Measurements from ENCODE around the gene MTHFSD. TPM values are rescaled to one million over a fixed set of nuclear protein-coding genes. Genes with fewer than 3 reads are reported as not detected.

Gene MTHFSD
- polyA plus RNA-seq, 1 donor from 2014 or later, result 25.0 TPM

DNA sequence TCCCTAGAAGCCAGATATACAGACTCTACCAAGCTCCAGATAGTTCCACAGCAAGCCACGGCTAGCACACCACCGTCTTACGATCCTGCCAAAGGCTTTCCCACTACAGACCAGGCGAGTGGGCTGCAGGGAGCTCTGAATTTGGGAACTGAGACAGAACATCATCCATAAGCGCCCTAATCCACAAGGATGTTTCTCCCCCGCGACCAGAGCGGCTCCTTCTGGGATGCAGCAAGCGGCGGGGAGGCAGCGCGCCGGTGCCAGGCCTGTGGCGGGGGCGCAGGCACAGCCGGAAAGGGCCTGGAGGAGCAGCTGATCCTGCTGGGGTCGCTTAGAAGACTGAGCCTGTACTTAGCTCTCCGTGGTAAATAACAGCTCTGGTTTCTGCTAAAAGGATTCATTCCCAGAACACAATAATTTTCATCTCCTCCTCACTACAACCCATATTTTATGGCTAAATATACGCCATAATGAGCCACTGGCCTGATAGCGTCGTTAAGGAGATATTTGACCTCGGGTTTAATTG is 60.9 kb downstream of the MTHFSD start:
- Histone ChIP-seq H3K9me2 (ENCODE audit: insufficient read depth, low read length) (no peaks in the 10 kb centered on the region), H3K27ac (ENCODE audit: low read length) (no peak overlapping the region), H3F3A (ENCODE audit: insufficient read depth, low read length, poor library complexity, severe bottlenecking) (no peaks in the 10 kb centered on the region), H2AFZ (ENCODE audit: low read depth, low read length) (no peak overlapping the region), H3K4me2 (ENCODE audit: low read length) (no peak overlapping the region), H3K9me3 (ENCODE audit: low read length) (no peaks in the 10 kb centered on the region), H3K9ac (ENCODE audit: low read length) (no peak overlapping the region), H4K20me1 (ENCODE audit: insufficient read depth) (no peaks in the 10 kb centered on the region), H3K36me3 (ENCODE audit: insufficient read depth, low read length) (no peaks in the 10 kb centered on the region), H3K27me3 (ENCODE audit: insufficient read depth, low read depth, low read length) (peaks cover 98% of the 10 kb centered on the region), H3K79me2 (replicated peaks; ENCODE audit: insufficient read depth, low read length) (no peaks in the 10 kb centered on the region), H3K4me3 (ENCODE audit: low read length) (peak overlapping the region; percentile 48)
- TF ChIP-seq SMC3 (conservative IDR thresholded peaks at IDR 0.05; ENCODE audit: poor library complexity), result no peak
- TF ChIP-seq POLR2AphosphoS5 (IDR thresholded peaks at IDR 0.05), result peak; percentile 26
- TF ChIP-seq TAF1 (IDR thresholded peaks at IDR 0.05; ENCODE audit: low read depth), result no peak
- no peak for TF ChIP-seq EZH2 (IDR thresholded peaks at IDR 0.05; ENCODE audit: borderline replicate concordance, insufficient read depth, low read length, poor library complexity, severe bottlenecking)
- TF ChIP-seq, protein P1, sequence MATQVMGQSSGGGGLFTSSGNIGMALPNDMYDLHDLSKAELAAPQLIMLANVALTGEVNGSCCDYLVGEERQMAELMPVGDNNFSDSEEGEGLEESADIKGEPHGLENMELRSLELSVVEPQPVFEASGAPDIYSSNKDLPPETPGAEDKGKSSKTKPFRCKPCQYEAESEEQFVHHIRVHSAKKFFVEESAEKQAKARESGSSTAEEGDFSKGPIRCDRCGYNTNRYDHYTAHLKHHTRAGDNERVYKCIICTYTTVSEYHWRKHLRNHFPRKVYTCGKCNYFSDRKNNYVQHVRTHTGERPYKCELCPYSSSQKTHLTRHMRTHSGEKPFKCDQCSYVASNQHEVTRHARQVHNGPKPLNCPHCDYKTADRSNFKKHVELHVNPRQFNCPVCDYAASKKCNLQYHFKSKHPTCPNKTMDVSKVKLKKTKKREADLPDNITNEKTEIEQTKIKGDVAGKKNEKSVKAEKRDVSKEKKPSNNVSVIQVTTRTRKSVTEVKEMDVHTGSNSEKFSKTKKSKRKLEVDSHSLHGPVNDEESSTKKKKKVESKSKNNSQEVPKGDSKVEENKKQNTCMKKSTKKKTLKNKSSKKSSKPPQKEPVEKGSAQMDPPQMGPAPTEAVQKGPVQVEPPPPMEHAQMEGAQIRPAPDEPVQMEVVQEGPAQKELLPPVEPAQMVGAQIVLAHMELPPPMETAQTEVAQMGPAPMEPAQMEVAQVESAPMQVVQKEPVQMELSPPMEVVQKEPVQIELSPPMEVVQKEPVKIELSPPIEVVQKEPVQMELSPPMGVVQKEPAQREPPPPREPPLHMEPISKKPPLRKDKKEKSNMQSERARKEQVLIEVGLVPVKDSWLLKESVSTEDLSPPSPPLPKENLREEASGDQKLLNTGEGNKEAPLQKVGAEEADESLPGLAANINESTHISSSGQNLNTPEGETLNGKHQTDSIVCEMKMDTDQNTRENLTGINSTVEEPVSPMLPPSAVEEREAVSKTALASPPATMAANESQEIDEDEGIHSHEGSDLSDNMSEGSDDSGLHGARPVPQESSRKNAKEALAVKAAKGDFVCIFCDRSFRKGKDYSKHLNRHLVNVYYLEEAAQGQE (IDR thresholded peaks at IDR 0.05; ENCODE audit: borderline replicate concordance), result no peak

DNA sequence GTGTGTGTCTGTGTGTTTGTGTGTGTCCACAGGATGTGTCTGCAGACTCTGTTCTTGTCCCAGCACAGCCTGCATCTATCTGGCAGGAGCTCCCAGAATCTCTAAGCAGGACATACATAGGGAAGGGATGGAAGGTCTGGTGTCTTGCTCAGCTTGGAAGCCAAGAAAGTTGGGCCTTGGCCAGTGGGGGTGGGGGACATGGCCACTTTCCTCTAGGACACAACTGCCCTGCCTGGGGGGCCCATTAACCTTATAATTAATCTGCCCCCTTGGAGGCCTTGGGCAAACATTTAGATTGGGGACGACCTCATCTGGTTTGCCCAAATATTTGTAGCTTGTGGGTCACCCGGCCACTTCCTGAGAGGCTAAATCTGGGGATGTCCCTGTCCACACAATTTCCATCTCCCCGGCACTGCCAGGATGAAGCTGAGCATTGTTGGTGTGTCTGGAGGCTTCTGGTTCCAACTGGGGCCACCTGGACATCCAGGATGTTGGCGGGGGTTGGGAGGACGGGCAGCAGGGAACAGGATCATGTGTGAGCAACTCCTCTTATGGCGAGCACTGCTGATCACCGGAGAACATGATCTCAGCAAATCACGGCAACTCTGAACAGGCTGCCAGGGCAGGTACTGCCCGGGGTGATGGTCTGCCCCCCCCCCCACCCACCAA is 61.9 kb downstream of the MTHFSD start:
- Histone ChIP-seq H2AFZ (ENCODE audit: low read depth, low read length) (no peak overlapping the region), H3K36me3 (ENCODE audit: insufficient read depth, low read length) (no peaks in the 10 kb centered on the region), H3K79me2 (replicated peaks; ENCODE audit: insufficient read depth, low read length) (no peaks in the 10 kb centered on the region), H3K9me2 (ENCODE audit: insufficient read depth, low read length) (no peaks in the 10 kb centered on the region), H3K9ac (ENCODE audit: low read length) (no peak overlapping the region), H3K9me3 (ENCODE audit: low read length) (no peaks in the 10 kb centered on the region), H3K27me3 (ENCODE audit: insufficient read depth, low read depth, low read length) (peaks cover 90% of the 10 kb centered on the region), H4K20me1 (ENCODE audit: insufficient read depth) (no peaks in the 10 kb centered on the region), H3F3A (ENCODE audit: insufficient read depth, low read length, poor library complexity, severe bottlenecking) (no peaks in the 10 kb centered on the region), H3K4me3 (ENCODE audit: low read length) (no peak overlapping the region), H3K27ac (ENCODE audit: low read length) (no peak overlapping the region), H3K4me2 (ENCODE audit: low read length) (no peak overlapping the region)
- TF ChIP-seq SMC3 (conservative IDR thresholded peaks at IDR 0.05; ENCODE audit: poor library complexity) (no peak), TAF1 (IDR thresholded peaks at IDR 0.05; ENCODE audit: low read depth) (no peak), EZH2 (IDR thresholded peaks at IDR 0.05; ENCODE audit: borderline replicate concordance, insufficient read depth, low read length, poor library complexity, severe bottlenecking) (no peak), EP300 (conservative IDR thresholded peaks at IDR 0.05; ENCODE audit: poor library complexity, severe bottlenecking) (no peak), POLR2AphosphoS5 (IDR thresholded peaks at IDR 0.05) (no peak), MXI1 (conservative IDR thresholded peaks at IDR 0.05; ENCODE audit: poor library complexity, severe bottlenecking) (no peak), RAD21 (conservative IDR thresholded peaks at IDR 0.05) (no peak)
- TF ChIP-seq, protein P1 (IDR thresholded peaks at IDR 0.05; ENCODE audit: borderline replicate concordance), result no peak
- TF ChIP-seq, protein P2, sequence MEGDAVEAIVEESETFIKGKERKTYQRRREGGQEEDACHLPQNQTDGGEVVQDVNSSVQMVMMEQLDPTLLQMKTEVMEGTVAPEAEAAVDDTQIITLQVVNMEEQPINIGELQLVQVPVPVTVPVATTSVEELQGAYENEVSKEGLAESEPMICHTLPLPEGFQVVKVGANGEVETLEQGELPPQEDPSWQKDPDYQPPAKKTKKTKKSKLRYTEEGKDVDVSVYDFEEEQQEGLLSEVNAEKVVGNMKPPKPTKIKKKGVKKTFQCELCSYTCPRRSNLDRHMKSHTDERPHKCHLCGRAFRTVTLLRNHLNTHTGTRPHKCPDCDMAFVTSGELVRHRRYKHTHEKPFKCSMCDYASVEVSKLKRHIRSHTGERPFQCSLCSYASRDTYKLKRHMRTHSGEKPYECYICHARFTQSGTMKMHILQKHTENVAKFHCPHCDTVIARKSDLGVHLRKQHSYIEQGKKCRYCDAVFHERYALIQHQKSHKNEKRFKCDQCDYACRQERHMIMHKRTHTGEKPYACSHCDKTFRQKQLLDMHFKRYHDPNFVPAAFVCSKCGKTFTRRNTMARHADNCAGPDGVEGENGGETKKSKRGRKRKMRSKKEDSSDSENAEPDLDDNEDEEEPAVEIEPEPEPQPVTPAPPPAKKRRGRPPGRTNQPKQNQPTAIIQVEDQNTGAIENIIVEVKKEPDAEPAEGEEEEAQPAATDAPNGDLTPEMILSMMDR (IDR thresholded peaks at IDR 0.05; ENCODE audit: poor library complexity, severe bottlenecking), result no peak
